ENCODE measurements around the gene ERP27. TPM values are rescaled to one million over a fixed set of nuclear protein-coding genes. Genes with fewer than 3 reads are reported as not detected.

Gene ERP27
- total and polyA plus RNA-seq, 2 of the 8 experiments (the other 6 are each of a cell fraction or from before 2014, with no cell fraction given) = not detected

GRCh38 chr12:14957551-14958168, 19.3 kb upstream of the ERP27 start (continued):
- no peak for TF ChIP-seq SAP30 (IDR thresholded peaks at IDR 0.05; ENCODE audit: insufficient read depth, insufficient replicate concordance, low read length)
- TF ChIP-seq CREB1 (IDR thresholded peaks at IDR 0.05) = no peak

Data from H1 (cell line).